ENCODE measurements around the gene RBFOX1. TPM values are rescaled to one million over a fixed set of nuclear protein-coding genes. Genes with fewer than 3 reads are reported as not detected.

RBFOX1 gene
- total RNA-seq, 4 donors from 2014 or later, result 0.08 to 0.32 TPM; not detected in 2

DNA sequence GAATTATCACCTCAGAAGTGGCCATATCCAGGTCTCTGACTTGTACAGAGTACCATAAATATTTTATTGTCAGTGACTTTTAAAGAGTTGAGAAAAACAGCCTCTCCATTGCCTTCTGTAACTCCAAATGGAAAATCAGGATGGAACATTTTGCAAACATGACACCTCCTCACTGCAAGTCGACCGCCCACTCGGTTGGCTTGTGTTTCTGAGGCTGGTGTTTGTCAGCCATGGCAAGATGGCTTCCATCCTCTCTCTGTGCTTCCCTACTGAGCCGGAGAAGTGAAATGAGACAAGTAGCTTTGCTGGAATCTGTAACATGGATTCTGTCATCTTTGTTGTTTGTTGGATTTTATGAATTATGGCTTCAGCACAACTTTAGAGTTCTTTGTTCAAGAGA is 172.8 kb downstream of the RBFOX1 start:
- WGBS, result 82% methylated on average over 4 of the region's 4 CpGs
- Histone ChIP-seq H3K27me3 (peaks cover 1% of the 10 kb centered on the region), H3K4me1 (no peaks in the 10 kb centered on the region), H3K36me3 (no peaks in the 10 kb centered on the region), H3K4me3 (no peak overlapping the region), H3K9me3 (no peaks in the 10 kb centered on the region), H3K27ac (no peak overlapping the region)
- DNase-seq (ENCODE audit: low spot score in 2 of 2), result no peak
- TF ChIP-seq CTCF (IDR thresholded peaks at IDR 0.05) (no peak), POLR2AphosphoS5 (IDR thresholded peaks at IDR 0.05) (no peak), EP300 (IDR thresholded peaks at IDR 0.05) (no peak), POLR2A (IDR thresholded peaks at IDR 0.05) (no peak)

- Histone ChIP-seq H3K9me3 (no peaks in the 10 kb centered on the region), H3K4me3 (no peak overlapping the region), H3K36me3 (no peaks in the 10 kb centered on the region), H3K27me3 (peaks cover 8% of the 10 kb centered on the region), H3K27ac (no peak overlapping the region), H3K4me1 (no peaks in the 10 kb centered on the region)
- DNase-seq (ENCODE audit: low spot score in 2 of 2), result no peak
- 84% methylated on average over 5 of the region's 5 CpGs for WGBS
- TF ChIP-seq EP300 (IDR thresholded peaks at IDR 0.05) (no peak), POLR2AphosphoS5 (IDR thresholded peaks at IDR 0.05) (no peak), CTCF (IDR thresholded peaks at IDR 0.05) (no peak), POLR2A (IDR thresholded peaks at IDR 0.05) (no peak)
These were observed 173.7 kb downstream of the RBFOX1 start for GRCh38 chr16:7506363-7506762.

GRCh38 chr16:7508656-7509055 is 176.0 kb downstream of the RBFOX1 start:
- no peaks in the 10 kb centered on the region for H3K36me3 ChIP-seq
- no peaks in the 10 kb centered on the region for H3K9me3 ChIP-seq
- DNase-seq (ENCODE audit: low spot score in 2 of 2), result no peak
- 81% methylated on average over 3 of the region's 3 CpGs for WGBS
- H3K27me3 ChIP-seq, result peaks cover 8% of the 10 kb centered on the region
- H3K4me3 ChIP-seq, result no peak overlapping the region
- TF ChIP-seq EP300 (IDR thresholded peaks at IDR 0.05) (no peak), POLR2A (IDR thresholded peaks at IDR 0.05) (no peak), POLR2AphosphoS5 (IDR thresholded peaks at IDR 0.05) (no peak), CTCF (IDR thresholded peaks at IDR 0.05) (no peak)
- no peaks in the 10 kb centered on the region for H3K4me1 ChIP-seq
- no peak overlapping the region for H3K27ac ChIP-seq

DNA sequence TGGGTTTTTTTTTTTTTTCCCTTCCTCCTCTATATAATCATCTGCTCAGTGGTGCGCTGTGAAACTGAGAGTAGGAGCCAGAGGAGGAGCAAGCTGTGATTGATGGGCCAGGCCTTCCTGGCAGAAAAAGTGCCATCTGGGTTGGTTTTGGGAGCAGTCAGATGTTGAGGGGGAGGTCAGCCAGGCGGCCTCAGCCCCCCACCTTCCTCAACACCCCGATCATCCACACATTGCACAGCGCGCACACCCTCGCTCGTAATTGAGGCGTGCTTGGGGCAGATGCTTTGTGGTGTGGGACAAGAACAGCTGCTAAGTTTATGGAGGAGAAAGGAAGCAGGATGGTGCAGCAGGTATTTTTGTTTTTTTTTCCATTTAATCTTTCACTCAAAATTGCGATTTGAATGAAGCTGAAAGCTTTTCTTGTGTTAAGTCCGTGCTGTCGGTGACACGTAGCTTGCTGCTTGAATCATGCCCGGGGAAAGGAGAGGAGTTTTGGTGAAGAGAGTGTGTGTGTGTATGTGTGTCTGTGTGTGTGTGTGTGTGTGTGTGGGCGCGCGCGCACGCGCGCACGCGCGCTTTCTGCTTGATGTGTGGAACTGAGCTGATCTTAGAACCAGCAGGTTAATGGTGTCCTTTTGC is 177.4 kb downstream of the RBFOX1 start:
- no peaks in the 10 kb centered on the region for H3K9me3 ChIP-seq
- H3K27ac ChIP-seq, result no peak overlapping the region
- peaks cover 8% of the 10 kb centered on the region for H3K27me3 ChIP-seq
- DNase-seq (ENCODE audit: low spot score in 2 of 2), result no peak
- H3K4me3 ChIP-seq, result no peak overlapping the region
- no peaks in the 10 kb centered on the region for H3K36me3 ChIP-seq
- no peaks in the 10 kb centered on the region for H3K4me1 ChIP-seq
- no peak for TF ChIP-seq CTCF (IDR thresholded peaks at IDR 0.05)
- TF ChIP-seq POLR2AphosphoS5 (IDR thresholded peaks at IDR 0.05), result no peak
- TF ChIP-seq POLR2A (IDR thresholded peaks at IDR 0.05), result no peak
- no peak for TF ChIP-seq EP300 (IDR thresholded peaks at IDR 0.05)
- 67% methylated on average over 23 of the region's 23 CpGs for WGBS

DNA sequence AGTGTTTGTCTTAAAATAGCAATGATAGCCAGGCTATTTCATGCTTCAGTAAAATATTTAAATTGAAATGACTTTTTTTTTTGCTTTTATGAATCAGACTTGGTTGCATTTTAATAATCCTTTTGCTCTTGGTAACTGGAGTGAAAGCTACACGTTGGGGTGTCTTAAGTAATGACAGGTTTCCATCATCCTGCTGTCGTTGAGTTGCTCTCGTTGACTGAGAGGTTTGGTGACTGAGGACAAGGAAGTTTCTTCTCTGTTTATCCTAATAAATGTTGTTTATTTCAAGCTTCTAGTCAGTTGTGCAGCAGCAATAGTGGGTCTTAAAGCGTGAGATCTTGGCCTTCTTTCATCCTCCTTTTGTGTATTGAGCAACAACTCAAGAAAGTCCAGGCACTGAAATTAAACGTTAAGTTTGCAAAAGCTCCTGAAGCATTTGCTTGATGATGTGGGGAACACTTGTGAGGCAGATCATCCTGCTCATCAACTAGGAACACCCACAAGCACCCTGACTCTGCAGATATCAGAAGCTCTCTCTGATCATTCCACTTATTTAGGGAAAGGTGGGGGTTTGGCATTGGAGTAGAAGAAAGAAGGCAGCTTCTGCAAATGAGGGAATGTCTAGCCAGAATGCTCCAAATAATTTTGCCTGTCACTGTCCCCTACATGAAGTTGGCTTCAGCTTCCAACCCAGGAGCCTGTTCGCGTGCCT is 179.1 kb downstream of the RBFOX1 start:
- Histone ChIP-seq H3K27me3 (peaks cover 8% of the 10 kb centered on the region), H3K36me3 (no peaks in the 10 kb centered on the region), H3K9me3 (no peaks in the 10 kb centered on the region), H3K4me3 (no peak overlapping the region), H3K27ac (no peak overlapping the region), H3K4me1 (peaks cover 6% of the 10 kb centered on the region)
- no peak for TF ChIP-seq POLR2AphosphoS5 (IDR thresholded peaks at IDR 0.05)
- TF ChIP-seq EP300 (IDR thresholded peaks at IDR 0.05), result no peak
- TF ChIP-seq CTCF (IDR thresholded peaks at IDR 0.05), result no peak
- no peak for TF ChIP-seq POLR2A (IDR thresholded peaks at IDR 0.05)
- DNase-seq (ENCODE audit: low spot score in 2 of 2), result no peak
- WGBS, result 84% methylated on average over 7 of the region's 7 CpGs
